Midbrain (tissue), 1 donor: ENCODE results near the gene PFKP.
"Not testable (repeated sequence)": the region's sequence is repeated elsewhere in the genome, so short reads cannot be mapped to it uniquely, and the experiment has no call there.

Source experiments
- DNase-seq: peaks from one replicate; lab custom pipeline; 2025; lab: John Stamatoyannopoulos, UW

PFKP gene

DNA sequence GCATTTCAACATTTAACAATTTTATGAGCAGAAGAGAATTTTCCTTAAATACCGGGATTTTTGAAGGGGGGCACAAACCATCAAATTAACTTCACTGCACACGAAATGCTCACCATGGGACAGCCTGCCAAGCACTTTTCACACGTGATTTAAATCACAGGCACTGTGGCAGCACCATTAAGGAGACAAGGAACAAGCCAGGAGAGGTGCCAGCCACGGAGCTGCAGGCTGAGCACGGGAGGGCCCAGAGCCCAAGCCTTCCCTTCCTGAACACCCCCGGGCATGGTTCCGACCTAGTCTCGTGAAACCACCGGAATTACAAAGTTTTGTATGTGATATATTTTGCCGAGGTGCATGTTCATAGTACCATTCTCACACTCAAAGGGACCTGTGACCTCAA, 91.8 kb downstream of the PFKP start:
- peak; percentile 5 for DNase-seq

DNA sequence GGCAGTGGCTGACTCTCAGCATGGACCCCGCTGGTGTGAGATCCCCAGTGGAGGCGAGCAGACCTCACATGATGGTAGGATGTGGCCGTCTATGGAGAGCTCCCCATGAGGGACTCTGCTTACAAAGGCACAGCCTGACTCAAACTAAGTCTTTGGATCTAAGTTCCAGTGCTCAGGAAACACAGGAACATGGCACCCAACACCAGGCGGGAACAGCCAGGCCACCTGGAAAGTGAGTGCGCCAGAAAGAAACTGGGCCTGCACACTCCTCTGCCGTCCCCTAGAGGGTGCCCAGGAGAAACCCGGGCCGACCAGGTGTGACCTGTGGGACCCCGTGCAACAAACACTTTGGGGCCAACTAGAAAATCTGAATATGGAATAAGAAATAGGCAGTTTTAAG, 95.2 kb downstream of the PFKP start:
- no peak for DNase-seq

DNA sequence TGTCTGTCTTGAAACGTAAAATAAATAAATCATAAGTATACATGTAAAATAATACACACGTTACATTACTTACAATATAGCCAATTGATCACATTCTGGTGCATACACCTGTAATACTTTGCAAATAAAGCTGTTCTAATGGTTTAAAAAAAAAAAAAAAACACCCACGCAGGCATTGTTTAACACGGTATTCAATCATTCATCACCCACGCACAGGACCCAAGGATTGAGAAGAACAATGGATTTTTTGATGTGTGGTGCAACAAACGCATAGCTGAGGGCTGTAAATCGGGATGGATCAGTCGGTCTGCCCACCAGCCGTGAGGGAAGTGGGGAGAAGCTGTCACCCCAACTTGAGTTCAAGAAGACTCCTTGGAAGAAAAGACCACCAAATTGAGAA, 96.5 kb downstream of the PFKP start:
- DNase-seq: no peak

DNA sequence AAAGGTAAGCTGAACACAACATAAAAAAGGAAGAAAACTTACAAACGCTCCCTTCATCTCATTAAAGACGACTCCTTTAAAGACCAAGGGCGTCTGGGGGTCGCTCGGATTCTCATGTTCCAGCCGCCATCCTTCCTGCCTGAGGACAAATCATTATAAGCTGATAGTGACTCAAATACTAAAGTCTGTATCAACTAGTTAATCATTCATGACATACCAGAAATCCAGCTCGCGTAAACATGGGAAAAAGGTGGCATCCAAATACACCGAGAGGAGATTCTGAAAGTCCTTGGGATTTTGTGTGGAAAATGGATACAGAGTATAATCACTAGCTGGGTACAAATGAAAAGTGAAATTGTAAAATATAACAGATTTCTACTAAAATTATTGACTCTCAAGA, 97.8 kb downstream of the PFKP start:
- DNase-seq: no peak

DNA sequence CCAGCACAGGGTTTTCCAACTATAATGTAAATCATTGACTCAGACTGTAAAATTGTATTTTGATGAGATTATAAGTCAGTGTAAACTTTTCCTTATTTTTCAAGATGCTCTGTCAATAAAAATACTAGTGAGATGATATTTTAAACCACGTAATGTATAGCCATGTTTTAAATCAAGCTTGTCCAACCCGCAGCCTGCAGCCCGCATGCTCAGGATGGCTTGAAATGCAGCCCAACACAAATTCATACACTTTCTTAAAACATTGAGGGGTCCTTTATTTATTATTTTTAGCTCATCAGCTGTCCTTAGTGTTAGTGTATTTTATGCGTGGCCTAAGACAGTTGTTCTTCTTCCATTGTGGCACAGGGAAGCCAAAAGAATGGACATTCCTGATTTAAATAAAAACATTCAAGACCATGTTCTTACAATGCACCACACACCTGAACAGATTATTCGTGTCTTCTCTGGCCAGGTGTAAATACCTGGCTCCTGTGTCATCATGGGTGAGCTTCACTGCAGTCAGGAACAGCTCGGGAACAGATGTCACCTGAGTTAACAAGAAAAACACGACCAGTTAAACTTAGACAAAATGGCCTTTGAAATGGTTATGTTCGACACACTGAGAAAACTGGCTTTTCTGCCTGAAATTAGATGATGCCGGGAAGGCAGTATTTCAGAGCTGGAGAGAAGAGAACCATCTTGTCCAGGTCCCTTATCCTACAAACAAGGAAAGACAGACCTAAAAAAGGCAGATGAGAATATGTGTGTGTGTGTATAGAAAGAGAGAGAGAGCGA, 99.3 kb downstream of the PFKP start:
- DNase-seq: no peak

GRCh38 chr10:3167611-3168330, 100.4 kb downstream of the PFKP start:
- DNase-seq: no peak

DNA sequence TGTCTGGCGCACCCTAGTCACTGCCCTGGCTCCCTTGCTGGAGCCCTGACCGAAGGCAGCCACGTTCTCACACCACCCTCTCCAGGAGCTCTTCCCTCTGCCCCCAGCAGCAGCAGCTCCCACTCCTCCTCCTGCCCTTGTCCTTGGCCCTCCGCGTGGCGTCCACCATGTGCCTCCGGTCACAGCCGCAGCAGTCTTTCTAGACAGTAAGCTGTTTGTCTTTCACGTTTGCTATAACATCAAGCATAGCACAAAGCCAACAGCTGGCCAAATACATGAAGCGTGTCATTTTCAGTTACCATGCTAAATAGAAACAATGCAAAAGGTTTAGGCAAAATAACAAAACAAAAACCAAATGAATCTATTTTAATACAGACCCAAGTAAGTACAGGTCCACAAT, 101.9 kb downstream of the PFKP start:
- peak; percentile 22 for DNase-seq

DNA sequence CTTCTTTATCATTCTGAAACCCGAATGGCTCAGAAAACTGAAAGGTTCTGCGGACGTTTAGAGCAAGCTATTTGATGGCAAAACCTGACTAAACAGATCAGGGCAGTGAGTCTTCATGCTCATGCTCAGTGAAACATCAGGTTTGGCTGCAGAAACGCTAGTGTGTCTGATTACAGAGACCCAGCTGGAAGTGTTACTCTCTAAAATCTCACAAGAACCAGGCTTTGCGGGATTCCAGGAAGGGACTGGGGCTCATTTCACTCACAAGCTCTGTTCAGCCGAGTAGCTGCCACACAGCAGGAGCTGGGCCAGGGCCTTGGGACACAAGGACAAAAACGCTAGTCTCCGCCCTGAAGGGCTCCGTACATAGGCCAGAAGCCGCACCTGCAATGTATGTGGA, 102.3 kb downstream of the PFKP start:
- no peak for DNase-seq

- DNase-seq: not testable (repeated sequence)
Observed at GRCh38 chr10:3171488-3171887, 104.1 kb downstream of the PFKP start.

GRCh38 chr10:3172081-3172445, 104.7 kb downstream of the PFKP start:
- DNase-seq: peak; percentile 37

GRCh38 chr10:3172446-3173170, 105.3 kb downstream of the PFKP start, which contains the start of gene PITRM1:
Gene PITRM1, minus strand, starts transcription at chr10:3172782. Its CDS starts 10 bp downstream, at chr10:3172772.
- peak; percentile 96 for DNase-seq

- no peak for DNase-seq
Observed at GRCh38 chr10:3173171-3173878, 106.0 kb downstream of the PFKP start.

GRCh38 chr10:3178042-3178441, 110.7 kb downstream of the PFKP start:
- DNase-seq: no peak

DNA sequence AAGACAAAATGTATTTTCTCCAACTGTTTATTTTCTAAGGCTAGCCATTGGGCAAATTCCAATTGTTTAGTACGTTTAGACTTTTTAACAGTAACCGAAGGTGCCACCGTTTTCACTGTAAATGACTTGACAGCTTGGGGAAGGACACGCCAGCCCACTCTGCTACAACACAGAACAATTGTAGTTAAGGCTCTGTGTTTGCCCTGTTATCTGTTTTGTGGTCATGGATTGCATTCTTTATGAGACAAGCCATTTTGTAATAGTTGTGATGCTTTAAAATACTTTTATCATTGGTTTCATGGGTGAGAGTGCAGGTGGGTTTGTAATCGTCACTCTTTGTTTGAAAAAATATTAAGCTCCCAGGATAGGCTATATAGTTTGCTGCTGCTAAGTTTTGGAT, 111.8 kb downstream of the PFKP start:
- no peak for DNase-seq

DNA sequence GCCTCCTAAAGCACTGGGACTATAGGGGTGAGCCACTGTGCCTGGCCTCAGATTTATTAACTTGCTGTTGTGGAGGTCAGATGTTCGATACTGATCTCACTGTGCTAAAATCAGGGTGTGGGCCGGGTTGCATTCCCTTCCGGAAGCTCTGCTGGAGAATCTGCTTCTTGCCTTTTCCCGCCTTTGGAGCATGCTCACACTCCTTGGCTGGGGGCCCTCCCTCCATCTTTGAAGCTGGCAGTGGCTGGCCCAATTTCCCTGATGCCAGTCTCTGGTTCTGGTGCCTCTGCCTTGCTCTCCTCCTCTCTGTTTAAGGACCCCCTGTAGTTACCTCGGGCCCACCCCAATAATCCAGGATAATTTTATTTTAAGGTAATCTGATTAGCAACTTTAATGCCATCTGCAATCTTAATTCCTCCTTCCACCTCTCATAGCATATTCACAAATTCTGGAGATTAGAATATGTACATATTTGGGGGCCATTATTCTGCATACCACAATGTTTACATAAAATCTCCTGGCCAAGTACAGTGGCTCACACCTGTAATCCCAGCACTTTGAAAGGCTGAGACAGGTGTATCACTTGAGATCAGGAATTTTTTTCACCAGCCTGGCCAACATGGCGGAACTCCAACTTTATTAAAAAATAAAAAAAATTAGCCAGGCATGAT, 113.1 kb downstream of the PFKP start:
- DNase-seq: no peak

GRCh38 chr10:3185386-3185785, 118.0 kb downstream of the PFKP start:
- no peak for DNase-seq

DNA sequence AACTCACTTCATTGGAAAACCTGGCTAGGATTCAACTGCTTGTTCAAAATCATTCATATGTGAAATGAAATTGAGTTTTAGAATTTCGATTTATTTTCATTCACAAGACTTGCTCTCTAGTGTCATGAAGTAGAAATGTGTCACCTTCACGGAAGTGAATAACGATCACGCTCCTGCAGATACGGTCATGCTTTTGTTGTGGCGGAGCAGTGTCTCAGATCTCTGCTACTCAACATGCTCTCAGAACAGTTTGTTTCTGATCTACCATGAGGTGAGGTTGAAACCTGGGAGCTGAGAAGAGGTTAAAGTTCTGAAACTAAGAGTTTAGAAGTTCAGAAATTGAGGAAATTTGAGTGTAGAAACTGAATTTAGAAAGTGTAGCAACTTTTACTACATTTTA, 119.0 kb downstream of the PFKP start:
- no peak for DNase-seq
